Measurements from ENCODE around the gene SEC24D.

Gene SEC24D

DNA sequence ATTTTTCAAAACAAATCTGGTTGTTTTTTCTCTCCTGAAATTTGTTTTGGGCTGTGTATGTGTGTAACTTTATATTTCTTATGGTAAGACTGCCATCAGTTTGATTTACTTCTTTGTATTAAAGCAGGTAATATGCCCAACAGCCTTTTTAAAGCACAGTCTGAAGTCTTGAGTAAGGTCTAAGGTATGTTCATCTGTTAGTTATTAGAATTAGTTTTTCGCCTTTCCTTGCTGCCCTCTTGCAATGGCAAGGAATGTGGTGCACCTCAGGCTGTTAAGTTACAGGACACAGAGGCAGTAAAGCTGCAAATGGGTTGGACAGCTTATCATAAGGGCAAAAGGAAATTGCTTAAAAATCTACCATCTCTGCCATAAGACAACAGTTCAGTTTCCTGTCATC, 79.0 kb downstream of the SEC24D start (continued):
- TF ChIP-seq ZNF24 (tag by site-specific recombination; IDR thresholded peaks at IDR 0.05) (no peak), ZNF473 (tag by site-specific recombination; IDR thresholded peaks at IDR 0.05) (no peak), ZNF521 (tag by site-specific recombination; IDR thresholded peaks at IDR 0.05) (no peak), ZNF221 (tag by site-specific recombination; IDR thresholded peaks at IDR 0.05; ENCODE audit: borderline replicate concordance) (no peak), ZFP69B (tag by site-specific recombination; IDR thresholded peaks at IDR 0.05) (no peak), ZNF624 (tag by site-specific recombination; IDR thresholded peaks at IDR 0.05) (no peak)
- TF ChIP-seq, protein P1, sequence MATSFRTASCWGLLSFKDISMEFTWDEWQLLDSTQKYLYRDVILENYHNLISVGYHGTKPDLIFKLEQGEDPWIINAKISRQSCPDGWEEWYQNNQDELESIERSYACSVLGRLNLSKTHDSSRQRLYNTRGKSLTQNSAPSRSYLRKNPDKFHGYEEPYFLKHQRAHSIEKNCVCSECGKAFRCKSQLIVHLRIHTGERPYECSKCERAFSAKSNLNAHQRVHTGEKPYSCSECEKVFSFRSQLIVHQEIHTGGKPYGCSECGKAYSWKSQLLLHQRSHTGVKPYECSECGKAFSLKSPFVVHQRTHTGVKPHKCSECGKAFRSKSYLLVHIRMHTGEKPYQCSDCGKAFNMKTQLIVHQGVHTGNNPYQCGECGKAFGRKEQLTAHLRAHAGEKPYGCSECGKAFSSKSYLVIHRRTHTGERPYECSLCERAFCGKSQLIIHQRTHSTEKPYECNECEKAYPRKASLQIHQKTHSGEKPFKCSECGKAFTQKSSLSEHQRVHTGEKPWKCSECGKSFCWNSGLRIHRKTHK (tag by site-specific recombination; IDR thresholded peaks at IDR 0.05), result no peak

GRCh38 chr4:118756429-118756828, 79.5 kb downstream of the SEC24D start:
- no peaks in the 10 kb centered on the region for H3K9me3 ChIP-seq (ENCODE audit: control insufficient read depth, insufficient read depth, low read depth, low read length)
- CTCF ChIA-PET, result no interaction called here

DNA sequence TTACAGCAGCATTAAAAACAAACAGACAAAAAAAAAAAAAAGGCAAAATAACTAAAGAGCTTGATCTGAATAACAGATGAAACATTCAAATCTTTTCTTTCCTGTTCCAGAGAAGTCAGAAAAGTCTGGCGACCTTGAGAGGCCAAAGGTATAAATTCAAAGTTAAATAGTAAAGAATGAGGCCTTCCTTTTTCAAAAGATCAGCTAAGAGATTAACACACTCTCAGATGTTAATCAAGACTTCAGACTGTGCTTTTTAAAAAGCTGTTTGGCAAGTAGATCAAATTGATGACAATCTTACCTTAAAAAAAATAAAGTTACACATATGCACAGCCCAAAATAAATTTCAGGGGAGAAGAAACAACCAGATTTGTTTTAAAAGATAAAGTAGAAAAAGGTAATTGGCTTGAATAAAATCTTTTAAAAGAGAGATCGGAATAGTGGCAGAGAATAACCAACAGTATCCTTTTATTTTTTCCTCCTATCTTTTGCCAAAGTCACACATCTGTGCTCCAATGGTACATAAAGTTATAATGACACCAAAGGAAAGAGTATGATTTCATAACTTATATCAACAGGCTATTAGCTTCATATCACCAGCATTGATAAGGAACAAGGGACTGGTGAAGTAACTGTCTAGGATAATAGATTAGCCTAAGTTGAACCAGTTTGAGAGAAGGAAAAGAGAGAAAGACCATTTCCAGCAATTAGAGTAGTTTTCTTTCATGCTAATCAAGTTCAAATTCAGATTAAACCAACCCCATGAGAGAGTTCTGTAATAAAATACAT, 80.3 kb downstream of the SEC24D start:
- Histone ChIP-seq H3K9me3 (ENCODE audit: control insufficient read depth, insufficient read depth, low read depth, low read length) (no peaks in the 10 kb centered on the region), H3K4me1 (ENCODE audit: control insufficient read depth, insufficient read depth, low read length) (no peaks in the 10 kb centered on the region; the same call in 1 of the 2 replicates), H3K36me3 (ENCODE audit: control insufficient read depth in 2 of 2, insufficient read depth in 1 of 2, low read length in 2 of 2) (peaks cover 0 to 22% of the 10 kb centered on the region in 2 experiments; a peak in 1 of 3 replicates), H3K27ac (ENCODE audit: extremely low read depth, low read depth, low read length) (no peak overlapping the region), H3K4me3 (ENCODE audit: low read depth, low read length) (no peak overlapping the region)
- POLR2A ChIA-PET, result no interaction called here
- TF ChIP-seq, protein P2, sequence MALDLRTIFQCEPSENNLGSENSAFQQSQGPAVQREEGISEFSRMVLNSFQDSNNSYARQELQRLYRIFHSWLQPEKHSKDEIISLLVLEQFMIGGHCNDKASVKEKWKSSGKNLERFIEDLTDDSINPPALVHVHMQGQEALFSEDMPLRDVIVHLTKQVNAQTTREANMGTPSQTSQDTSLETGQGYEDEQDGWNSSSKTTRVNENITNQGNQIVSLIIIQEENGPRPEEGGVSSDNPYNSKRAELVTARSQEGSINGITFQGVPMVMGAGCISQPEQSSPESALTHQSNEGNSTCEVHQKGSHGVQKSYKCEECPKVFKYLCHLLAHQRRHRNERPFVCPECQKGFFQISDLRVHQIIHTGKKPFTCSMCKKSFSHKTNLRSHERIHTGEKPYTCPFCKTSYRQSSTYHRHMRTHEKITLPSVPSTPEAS (tag by site-specific recombination; IDR thresholded peaks at IDR 0.05), result no peak
- no peak for TF ChIP-seq ZNF692 (tag by site-specific recombination; IDR thresholded peaks at IDR 0.05)
- no peak for TF ChIP-seq ZNF585B (tag by site-specific recombination; IDR thresholded peaks at IDR 0.05)
- no peak for TF ChIP-seq ZNF837 (tag by site-specific recombination; IDR thresholded peaks at IDR 0.05)
- TF ChIP-seq HOXA7 (CRISPR knock-in tag; IDR thresholded peaks at IDR 0.05; ENCODE audit: borderline replicate concordance), result no peak
- TF ChIP-seq GLI4 (tag by site-specific recombination; IDR thresholded peaks at IDR 0.05), result no peak
- TF ChIP-seq ZNF19 (tag by site-specific recombination; IDR thresholded peaks at IDR 0.05; ENCODE audit: low read depth), result no peak
- TF ChIP-seq ZNF335 (tag by site-specific recombination; conservative IDR thresholded peaks at IDR 0.05), result no peak
- TF ChIP-seq SP7 (tag by site-specific recombination; IDR thresholded peaks at IDR 0.05), result no peak
- TF ChIP-seq ZNF10 (tag by site-specific recombination; IDR thresholded peaks at IDR 0.05), result no peak
- TF ChIP-seq REPIN1 (tag by site-specific recombination; IDR thresholded peaks at IDR 0.05; ENCODE audit: low read depth), result no peak
- TF ChIP-seq, protein P3, sequence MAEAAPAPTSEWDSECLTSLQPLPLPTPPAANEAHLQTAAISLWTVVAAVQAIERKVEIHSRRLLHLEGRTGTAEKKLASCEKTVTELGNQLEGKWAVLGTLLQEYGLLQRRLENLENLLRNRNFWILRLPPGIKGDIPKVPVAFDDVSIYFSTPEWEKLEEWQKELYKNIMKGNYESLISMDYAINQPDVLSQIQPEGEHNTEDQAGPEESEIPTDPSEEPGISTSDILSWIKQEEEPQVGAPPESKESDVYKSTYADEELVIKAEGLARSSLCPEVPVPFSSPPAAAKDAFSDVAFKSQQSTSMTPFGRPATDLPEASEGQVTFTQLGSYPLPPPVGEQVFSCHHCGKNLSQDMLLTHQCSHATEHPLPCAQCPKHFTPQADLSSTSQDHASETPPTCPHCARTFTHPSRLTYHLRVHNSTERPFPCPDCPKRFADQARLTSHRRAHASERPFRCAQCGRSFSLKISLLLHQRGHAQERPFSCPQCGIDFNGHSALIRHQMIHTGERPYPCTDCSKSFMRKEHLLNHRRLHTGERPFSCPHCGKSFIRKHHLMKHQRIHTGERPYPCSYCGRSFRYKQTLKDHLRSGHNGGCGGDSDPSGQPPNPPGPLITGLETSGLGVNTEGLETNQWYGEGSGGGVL (tag by site-specific recombination; IDR thresholded peaks at IDR 0.05), result no peak
- no peak for TF ChIP-seq ZNF214 (tag by site-specific recombination; IDR thresholded peaks at IDR 0.05; ENCODE audit: borderline replicate concordance)
- TF ChIP-seq, protein P4, sequence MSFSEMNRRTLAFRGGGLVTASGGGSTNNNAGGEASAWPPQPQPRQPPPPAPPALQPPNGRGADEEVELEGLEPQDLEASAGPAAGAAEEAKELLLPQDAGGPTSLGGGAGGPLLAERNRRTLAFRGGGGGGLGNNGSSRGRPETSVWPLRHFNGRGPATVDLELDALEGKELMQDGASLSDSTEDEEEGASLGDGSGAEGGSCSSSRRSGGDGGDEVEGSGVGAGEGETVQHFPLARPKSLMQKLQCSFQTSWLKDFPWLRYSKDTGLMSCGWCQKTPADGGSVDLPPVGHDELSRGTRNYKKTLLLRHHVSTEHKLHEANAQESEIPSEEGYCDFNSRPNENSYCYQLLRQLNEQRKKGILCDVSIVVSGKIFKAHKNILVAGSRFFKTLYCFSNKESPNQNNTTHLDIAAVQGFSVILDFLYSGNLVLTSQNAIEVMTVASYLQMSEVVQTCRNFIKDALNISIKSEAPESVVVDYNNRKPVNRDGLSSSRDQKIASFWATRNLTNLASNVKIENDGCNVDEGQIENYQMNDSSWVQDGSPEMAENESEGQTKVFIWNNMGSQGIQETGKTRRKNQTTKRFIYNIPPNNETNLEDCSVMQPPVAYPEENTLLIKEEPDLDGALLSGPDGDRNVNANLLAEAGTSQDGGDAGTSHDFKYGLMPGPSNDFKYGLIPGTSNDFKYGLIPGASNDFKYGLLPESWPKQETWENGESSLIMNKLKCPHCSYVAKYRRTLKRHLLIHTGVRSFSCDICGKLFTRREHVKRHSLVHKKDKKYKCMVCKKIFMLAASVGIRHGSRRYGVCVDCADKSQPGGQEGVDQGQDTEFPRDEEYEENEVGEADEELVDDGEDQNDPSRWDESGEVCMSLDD (tag by site-specific recombination; IDR thresholded peaks at IDR 0.05), result no peak
- TF ChIP-seq ZNF140 (tag by site-specific recombination; IDR thresholded peaks at IDR 0.05), result no peak
- TF ChIP-seq ZNF747 (tag by site-specific recombination; IDR thresholded peaks at IDR 0.05), result no peak
- CTCF ChIA-PET, result interaction anchor here (0.7 to 1.1 kb wide), 2 partner anchors 14 to 464 kb away, joined by 3 to 6 read pairs; no protein-coding TSS in a partner anchor

More at GRCh38 chr4:118756429-118756828, 79.5 kb downstream of the SEC24D start:
- POLR2A ChIA-PET, result no interaction called here
- TF ChIP-seq ZBTB1 (tag by site-specific recombination; IDR thresholded peaks at IDR 0.05), result no peak
- no peak for TF ChIP-seq ZFP69B (tag by site-specific recombination; IDR thresholded peaks at IDR 0.05)
- TF ChIP-seq KLF9 (tag by site-specific recombination; IDR thresholded peaks at IDR 0.05; ENCODE audit: low read depth), result no peak
- no peak for TF ChIP-seq ZNF140 (tag by site-specific recombination; IDR thresholded peaks at IDR 0.05)
- no peak for TF ChIP-seq ZNF626 (tag by site-specific recombination; IDR thresholded peaks at IDR 0.05)
- no peak for TF ChIP-seq KLF10 (tag by site-specific recombination; IDR thresholded peaks at IDR 0.05)
- no peak overlapping the region for H3K27ac ChIP-seq (ENCODE audit: extremely low read depth, low read depth, low read length)
- H3K36me3 ChIP-seq (ENCODE audit: control insufficient read depth in 2 of 2, insufficient read depth in 1 of 2, low read length in 2 of 2), result peaks cover 0 to 24% of the 10 kb centered on the region in 2 experiments; a peak in 1 of 3 replicates
- H3K4me3 ChIP-seq (ENCODE audit: low read depth, low read length), result no peak overlapping the region
- no peaks in the 10 kb centered on the region; the same call in 1 of the 2 replicates for H3K4me1 ChIP-seq (ENCODE audit: control insufficient read depth, insufficient read depth, low read length)

All from HEK293 (cell line).